HG03442 (cell line): Measurements from ENCODE around the gene AHRR.

ENCODE experiments used
- ATAC-seq: cut with Tn5 transposase; IDR thresholded peaks from one replicate; pipeline ENCODE4 v1.9.1; 2021; ENCODE audit warnings: mild to moderate bottlenecking, moderate library complexity; ENCODE audit not compliant: unreplicated experiment

AHRR gene

GRCh38 chr5:438481-438981 lies 117.0 kb downstream of the AHRR start:
- ATAC-seq, result no peak

- ATAC-seq, result no peak
These were observed 117.7 kb downstream of the AHRR start for GRCh38 chr5:439181-439580.

GRCh38 chr5:439636-440035 lies 118.1 kb downstream of the AHRR start:
- ATAC-seq, result no peak

- no peak for ATAC-seq
These were observed 119.1 kb downstream of the AHRR start for GRCh38 chr5:440401-441201.

- ATAC-seq, result no peak
These were observed 120.5 kb downstream of the AHRR start for GRCh38 chr5:441996-442334.

- peak; percentile 83 for ATAC-seq
These were observed 121.1 kb downstream of the AHRR start, which contains the start of gene EXOC3 for GRCh38 chr5:442335-443238. Gene EXOC3, plus strand, starts transcription at chr5:443176. Its CDS starts 3,030 bp downstream, at chr5:446206.

GRCh38 chr5:443239-444151 lies 122.0 kb downstream of the AHRR start:
- ATAC-seq, result peak; percentile 16

- no peak for ATAC-seq
These were observed 122.7 kb downstream of the AHRR start for GRCh38 chr5:444226-444625.

- ATAC-seq, result no peak
These were observed 124.1 kb downstream of the AHRR start for GRCh38 chr5:445591-445990.

GRCh38 chr5:446066-446882 lies 124.8 kb downstream of the AHRR start:
- no peak for ATAC-seq

GRCh38 chr5:446883-447263 lies 125.4 kb downstream of the AHRR start:
- ATAC-seq, result no peak

- ATAC-seq, result no peak
These were observed 126.0 kb downstream of the AHRR start for GRCh38 chr5:447501-447900.

- ATAC-seq, result no peak
These were observed 126.7 kb downstream of the AHRR start for GRCh38 chr5:448061-448765.

- ATAC-seq, result no peak
These were observed 127.2 kb downstream of the AHRR start for GRCh38 chr5:448766-449090.

GRCh38 chr5:449151-449550 lies 127.6 kb downstream of the AHRR start:
- no peak for ATAC-seq

- ATAC-seq, result no peak
These were observed 130.3 kb downstream of the AHRR start for GRCh38 chr5:451587-452458.

GRCh38 chr5:452978-453710 lies 131.6 kb downstream of the AHRR start:
- ATAC-seq, result no peak
